Activated CD4-positive, alpha-beta memory T cell treated with anti-CD3 and anti-CD28 coated beads for 36 hours (primary cell): ENCODE data around the gene ARHGAP44. TPM values are rescaled to one million over a fixed set of nuclear protein-coding genes. Genes with fewer than 3 reads are reported as not detected.

Experiments
- CTCF ChIA-PET: fragments of 350-600 bp; sonication (Branson Sonifier 250); formaldehyde crosslinking; loops from one replicate; lab custom pipeline; 2021; ENCODE audit warnings: antibody characterized with exemption, inconsistent platforms; lab: Charles Lee
- POLR2A ChIA-PET: fragments of 350-600 bp; sonication (Branson Sonifier 250); formaldehyde crosslinking; loops from one replicate; lab custom pipeline; 2021; ENCODE audit warnings: antibody characterized with exemption; lab: Charles Lee
- DNase-seq: peaks from one replicate; pipeline ENCODE4 v3.0.0-alpha.2; 2020
- H3K27ac Mint-ChIP-seq: one replicate; pipeline ENCODE4 v1.8.0; 2021; ENCODE audit warnings: mixed read lengths
- H3K27me3 Mint-ChIP-seq: one replicate; pipeline ENCODE4 v1.8.0; 2021; ENCODE audit warnings: mixed read lengths
- H3K36me3 Mint-ChIP-seq: one replicate; pipeline ENCODE4 v1.8.0; 2021; ENCODE audit warnings: mixed read lengths
- H3K4me1 Mint-ChIP-seq: one replicate; pipeline ENCODE4 v1.8.0; 2021; ENCODE audit warnings: low read depth, mixed read lengths
- H3K4me3 Mint-ChIP-seq: one replicate; pipeline ENCODE4 v1.8.0; 2021; ENCODE audit warnings: mild to moderate bottlenecking, mixed read lengths
- H3K9me3 Mint-ChIP-seq: one replicate; pipeline ENCODE4 v1.8.0; 2021; ENCODE audit warnings: mixed read lengths
- intact Hi-C: fragments of 100-400 bp; cut with micrococcal nuclease; formaldehyde crosslinking; loops from one replicate; pipeline ENCODE4 v1.15.1; 2023
- total RNA-seq, 2 experiments: library from RNA; stranded (reverse); gene quantifications; one replicate each; pipeline ENCODE4 v1.2.3, GENCODE V29; 2021

ARHGAP44 gene
- total RNA-seq, 2 experiments from 2014 or later: not detected

GRCh38 chr17:12917399-12917798 lies 128.1 kb downstream of the ARHGAP44 start:
- Mint-ChIP-seq H3K4me3 (no peak overlapping the region), H3K27me3 (peaks cover 3% of the 10 kb centered on the region), H3K4me1 (no peaks in the 10 kb centered on the region), H3K9me3 (peaks cover 2% of the 10 kb centered on the region), H3K27ac (no peak overlapping the region), H3K36me3 (no peaks in the 10 kb centered on the region)
- ChIA-PET CTCF (no interaction called here), POLR2A (no interaction called here)
- intact Hi-C loops: no loop called here
- DNase-seq: no peak

- CTCF ChIA-PET: no interaction called here
- Mint-ChIP-seq H3K4me3 (no peak overlapping the region), H3K9me3 (no peaks in the 10 kb centered on the region), H3K36me3 (no peaks in the 10 kb centered on the region), H3K4me1 (no peaks in the 10 kb centered on the region), H3K27ac (no peak overlapping the region), H3K27me3 (no peaks in the 10 kb centered on the region)
- POLR2A ChIA-PET: no interaction called here
- intact Hi-C loops: no loop called here
- DNase-seq: no peak
Observed at GRCh38 chr17:12918142-12918541, 128.8 kb downstream of the ARHGAP44 start.

- H3K27me3 Mint-ChIP-seq: no peaks in the 10 kb centered on the region
- no peaks in the 10 kb centered on the region for H3K9me3 Mint-ChIP-seq
- H3K36me3 Mint-ChIP-seq: no peaks in the 10 kb centered on the region
- H3K27ac Mint-ChIP-seq: no peak overlapping the region
- POLR2A ChIA-PET: no interaction called here
- DNase-seq: no peak
- no peak overlapping the region for H3K4me3 Mint-ChIP-seq
- intact Hi-C loops: no loop called here
- CTCF ChIA-PET: no interaction called here
- no peaks in the 10 kb centered on the region for H3K4me1 Mint-ChIP-seq
Observed at GRCh38 chr17:12922120-12922519, 132.8 kb downstream of the ARHGAP44 start.

GRCh38 chr17:12924614-12925013 lies 135.3 kb downstream of the ARHGAP44 start:
- Mint-ChIP-seq H3K4me1 (no peaks in the 10 kb centered on the region), H3K27me3 (no peaks in the 10 kb centered on the region), H3K4me3 (no peak overlapping the region), H3K27ac (no peak overlapping the region), H3K9me3 (no peaks in the 10 kb centered on the region), H3K36me3 (no peaks in the 10 kb centered on the region)
- intact Hi-C loops: no loop called here
- POLR2A ChIA-PET: no interaction called here
- CTCF ChIA-PET: no interaction called here
- no peak for DNase-seq

- intact Hi-C loops: no loop called here
- Mint-ChIP-seq H3K27ac (no peak overlapping the region), H3K9me3 (no peaks in the 10 kb centered on the region), H3K4me3 (no peak overlapping the region), H3K27me3 (no peaks in the 10 kb centered on the region), H3K36me3 (no peaks in the 10 kb centered on the region), H3K4me1 (no peaks in the 10 kb centered on the region)
- POLR2A ChIA-PET: no interaction called here
- DNase-seq: no peak
- CTCF ChIA-PET: no interaction called here
Observed at GRCh38 chr17:12927001-12927400, 137.7 kb downstream of the ARHGAP44 start.

GRCh38 chr17:12927541-12928425 lies 138.5 kb downstream of the ARHGAP44 start:
- Mint-ChIP-seq H3K9me3 (no peaks in the 10 kb centered on the region), H3K27me3 (no peaks in the 10 kb centered on the region), H3K4me1 (no peaks in the 10 kb centered on the region), H3K36me3 (no peaks in the 10 kb centered on the region), H3K27ac (no peak overlapping the region), H3K4me3 (no peak overlapping the region)
- intact Hi-C loops: no loop called here
- no peak for DNase-seq
- ChIA-PET CTCF (no interaction called here), POLR2A (no interaction called here)

GRCh38 chr17:12928736-12929135 lies 139.4 kb downstream of the ARHGAP44 start:
- intact Hi-C loops: no loop called here
- H3K27ac Mint-ChIP-seq: no peak overlapping the region
- CTCF ChIA-PET: no interaction called here

GRCh38 chr17:12936501-12936900 lies 147.2 kb downstream of the ARHGAP44 start:
- intact Hi-C loops: no loop called here
- Mint-ChIP-seq H3K4me3 (no peak overlapping the region), H3K9me3 (no peaks in the 10 kb centered on the region), H3K36me3 (no peaks in the 10 kb centered on the region), H3K27me3 (peaks cover 5% of the 10 kb centered on the region), H3K27ac (no peak overlapping the region), H3K4me1 (no peaks in the 10 kb centered on the region)
- no peak for DNase-seq
- ChIA-PET CTCF (no interaction called here), POLR2A (no interaction called here)

More at GRCh38 chr17:12928736-12929135, 139.4 kb downstream of the ARHGAP44 start:
- POLR2A ChIA-PET: no interaction called here
- Mint-ChIP-seq H3K9me3 (no peaks in the 10 kb centered on the region), H3K4me1 (no peaks in the 10 kb centered on the region), H3K4me3 (no peak overlapping the region), H3K27me3 (no peaks in the 10 kb centered on the region), H3K36me3 (no peaks in the 10 kb centered on the region)
- DNase-seq: no peak

GRCh38 chr17:12940699-12941098 lies 151.4 kb downstream of the ARHGAP44 start:
- POLR2A ChIA-PET: no interaction called here
- Mint-ChIP-seq H3K27me3 (peaks cover 3% of the 10 kb centered on the region), H3K27ac (no peak overlapping the region), H3K36me3 (no peaks in the 10 kb centered on the region), H3K4me3 (no peak overlapping the region), H3K4me1 (no peaks in the 10 kb centered on the region), H3K9me3 (no peaks in the 10 kb centered on the region)
- DNase-seq: no peak
- intact Hi-C loops: no loop called here
- CTCF ChIA-PET: no interaction called here

GRCh38 chr17:12947047-12947446 lies 157.7 kb downstream of the ARHGAP44 start:
- no peaks in the 10 kb centered on the region for H3K9me3 Mint-ChIP-seq
- no peak for DNase-seq
- POLR2A ChIA-PET: no interaction called here
- no peaks in the 10 kb centered on the region for H3K4me1 Mint-ChIP-seq
- no peak overlapping the region for H3K4me3 Mint-ChIP-seq
- intact Hi-C loops: no loop called here
- no peaks in the 10 kb centered on the region for H3K36me3 Mint-ChIP-seq
- no peak overlapping the region for H3K27ac Mint-ChIP-seq
- CTCF ChIA-PET: no interaction called here
- H3K27me3 Mint-ChIP-seq: peaks cover 3% of the 10 kb centered on the region

- no peaks in the 10 kb centered on the region for H3K4me1 Mint-ChIP-seq
- no peaks in the 10 kb centered on the region for H3K9me3 Mint-ChIP-seq
- POLR2A ChIA-PET: no interaction called here
- peaks cover 2% of the 10 kb centered on the region for H3K27me3 Mint-ChIP-seq
- intact Hi-C loops: no loop called here
- no peak overlapping the region for H3K4me3 Mint-ChIP-seq
- DNase-seq: no peak
- no peak overlapping the region for H3K27ac Mint-ChIP-seq
- CTCF ChIA-PET: no interaction called here
- H3K36me3 Mint-ChIP-seq: no peaks in the 10 kb centered on the region
Observed at GRCh38 chr17:12952012-12952411, 162.7 kb downstream of the ARHGAP44 start.

- intact Hi-C loops: no loop called here
- peaks cover 2% of the 10 kb centered on the region for H3K27me3 Mint-ChIP-seq
- no peaks in the 10 kb centered on the region for H3K36me3 Mint-ChIP-seq
- no peak overlapping the region for H3K4me3 Mint-ChIP-seq
- CTCF ChIA-PET: no interaction called here
- H3K27ac Mint-ChIP-seq: no peak overlapping the region
- H3K9me3 Mint-ChIP-seq: peaks cover 5% of the 10 kb centered on the region
- no peaks in the 10 kb centered on the region for H3K4me1 Mint-ChIP-seq
- POLR2A ChIA-PET: no interaction called here
- DNase-seq: no peak
Observed at GRCh38 chr17:12953156-12953555, 163.9 kb downstream of the ARHGAP44 start.

- ChIA-PET CTCF (no interaction called here), POLR2A (no interaction called here)
- peaks cover 2% of the 10 kb centered on the region for H3K27me3 Mint-ChIP-seq
- no peak overlapping the region for H3K4me3 Mint-ChIP-seq
- peaks cover 12% of the 10 kb centered on the region for H3K9me3 Mint-ChIP-seq
- no peak overlapping the region for H3K27ac Mint-ChIP-seq
- H3K36me3 Mint-ChIP-seq: no peaks in the 10 kb centered on the region
- intact Hi-C loops: no loop called here
- no peaks in the 10 kb centered on the region for H3K4me1 Mint-ChIP-seq
- no peak for DNase-seq
Observed at GRCh38 chr17:12955521-12955920, 166.2 kb downstream of the ARHGAP44 start.
